Trophoblast cell (in vitro differentiated cells and primary cell): Measurements from ENCODE around the gene KIF25.

ENCODE experiments used
- DNase-seq, 2 donors: peaks; one replicate each; pipeline ENCODE4 v3.0.0-alpha.2; 2016
- H2AFZ ChIP-seq: 2 replicates; pipeline ENCODE4 v1.6.1; 2013; ENCODE audit warnings: low read length, moderate library complexity, mild to moderate bottlenecking; ENCODE audit not compliant: insufficient read depth, poor library complexity
- H2AK5ac ChIP-seq: 2 replicates; pipeline ENCODE4 v1.6.1; 2013; ENCODE audit warnings: mild to moderate bottlenecking, low read length
- H2BK120ac ChIP-seq: 2 replicates; pipeline ENCODE4 v1.6.1; 2013; ENCODE audit warnings: low read length, mild to moderate bottlenecking, moderate library complexity; ENCODE audit not compliant: insufficient read depth, poor library complexity
- H2BK12ac ChIP-seq: 2 replicates; pipeline ENCODE4 v1.6.1; 2013; ENCODE audit warnings: mild to moderate bottlenecking, low read length, moderate library complexity
- H2BK5ac ChIP-seq: 2 replicates; pipeline ENCODE4 v1.6.1; 2013; ENCODE audit warnings: low read length, low read depth, moderate library complexity, mild to moderate bottlenecking; ENCODE audit not compliant: poor library complexity
- H3K14ac ChIP-seq: 2 replicates; pipeline ENCODE4 v1.6.1; 2013; ENCODE audit warnings: mild to moderate bottlenecking, low read length
- H3K18ac ChIP-seq: 2 replicates; pipeline ENCODE4 v1.6.1; 2013; ENCODE audit warnings: mild to moderate bottlenecking, low read length
- H3K23ac ChIP-seq: 2 replicates; pipeline ENCODE4 v1.6.1; 2013; ENCODE audit warnings: low read length
- H3K27ac ChIP-seq: 2 replicates; pipeline ENCODE4 v1.5.1; 2013; ENCODE audit warnings: low read depth, mild to moderate bottlenecking, inconsistent platforms, low read length, moderate library complexity
- H3K27me3 ChIP-seq: 2 replicates; pipeline ENCODE4 v1.6.1; 2013; ENCODE audit warnings: inconsistent platforms, mild to moderate bottlenecking, low read length, moderate library complexity; ENCODE audit not compliant: insufficient read depth
- H3K36me3 ChIP-seq, 2 experiments: 1 replicate in 1 of 2; 2 replicates in 1 of 2; pipeline ENCODE4 v1.6.1; 2013; ENCODE audit warnings: low read length in 2 of 2, mild to moderate bottlenecking in 2 of 2, moderate library complexity in 1 of 2; ENCODE audit not compliant: insufficient read depth in 2 of 2, control insufficient read depth in 1 of 2
- H3K4ac ChIP-seq: 2 replicates; pipeline ENCODE4 v1.6.1; 2013; ENCODE audit warnings: low read depth, mild to moderate bottlenecking, low read length, moderate library complexity
- H3K4me1 ChIP-seq, 2 experiments: 1 replicate in 1 of 2; 2 replicates in 1 of 2; pipeline ENCODE4 v1.6.1; 2013; ENCODE audit warnings: low read length in 2 of 2, mild to moderate bottlenecking in 2 of 2, moderate library complexity in 1 of 2; ENCODE audit not compliant: insufficient read depth in 2 of 2, control insufficient read depth in 1 of 2
- H3K4me2 ChIP-seq: 2 replicates; pipeline ENCODE4 v1.6.1; 2013; ENCODE audit warnings: inconsistent platforms, mild to moderate bottlenecking, low read length, moderate library complexity
- H3K4me3 ChIP-seq: 2 replicates; pipeline ENCODE4 v1.5.1; 2013; ENCODE audit warnings: mild to moderate bottlenecking, low read depth, low read length, inconsistent platforms
- H3K79me1 ChIP-seq: one replicate; pipeline ENCODE4 v1.6.1; 2013; ENCODE audit warnings: low read length
- H3K79me2 ChIP-seq: 2 replicates; pipeline ENCODE4 v1.6.1; 2013; ENCODE audit warnings: low read length, mild to moderate bottlenecking; ENCODE audit not compliant: control insufficient read depth, insufficient read depth, poor library complexity
- H3K9ac ChIP-seq: 2 replicates; pipeline ENCODE4 v1.6.1; 2013; ENCODE audit warnings: mild to moderate bottlenecking, low read length
- H3K9me3 ChIP-seq: 2 replicates; pipeline ENCODE4 v1.6.1; 2013; ENCODE audit warnings: low read depth, mild to moderate bottlenecking, control low read depth, inconsistent platforms, low read length; ENCODE audit not compliant: insufficient read depth
- H4K12ac ChIP-seq: 2 replicates; pipeline ENCODE4 v1.6.1; 2013; ENCODE audit warnings: low read depth, mild to moderate bottlenecking, low read length, moderate library complexity
- H4K8ac ChIP-seq: 2 replicates; pipeline ENCODE4 v1.6.1; 2013; ENCODE audit warnings: low read depth, mild to moderate bottlenecking, low read length, moderate library complexity
- H4K91ac ChIP-seq: one replicate; pipeline ENCODE4 v1.6.1; 2013; ENCODE audit warnings: low read depth, mild to moderate bottlenecking, low read length, moderate library complexity
- WGBS: extraction: QIAGEN DNeasy Blood & Tissue Kit; methylation state at CpG from one replicate; pipeline ENCODE4 v1.1.7; 2013; ENCODE audit warnings: missing lambda C conversion rate; ENCODE audit not compliant: insufficient read length, insufficient coverage; ENCODE audit errors: extremely low coverage; 5-methylcytosine and 5-hydroxymethylcytosine counted together

KIF25 gene

GRCh38 chr6:167993169-167993568 is 4.3 kb upstream of the KIF25 start:
- H3K79me2 ChIP-seq, result no peaks in the 10 kb centered on the region
- no peak overlapping the region for H4K12ac ChIP-seq
- no peak overlapping the region for H3K18ac ChIP-seq
- no peak overlapping the region for H2AFZ ChIP-seq
- no peak for DNase-seq
- no CpG with 5 or more reads among the region's 16 CpGs for WGBS
- H3K4ac ChIP-seq, result no peak overlapping the region
- no peak overlapping the region for H2BK12ac ChIP-seq
- H3K4me1 ChIP-seq, result no peaks in the 10 kb centered on the region
- H3K36me3 ChIP-seq, result no peaks in the 10 kb centered on the region
- no peak overlapping the region for H3K4me2 ChIP-seq
- H2AK5ac ChIP-seq, result no peak overlapping the region
- H3K9ac ChIP-seq, result no peak overlapping the region
- no peak overlapping the region for H3K14ac ChIP-seq
- no peaks in the 10 kb centered on the region for H3K27me3 ChIP-seq
- H3K27ac ChIP-seq, result no peak overlapping the region
- H3K23ac ChIP-seq, result no peak overlapping the region
- no peak overlapping the region for H4K8ac ChIP-seq
- no peak overlapping the region for H2BK120ac ChIP-seq
- H4K91ac ChIP-seq, result no peak overlapping the region
- no peak overlapping the region for H3K4me3 ChIP-seq
- H2BK5ac ChIP-seq, result no peak overlapping the region
- H3K79me1 ChIP-seq, result no peaks in the 10 kb centered on the region
- H3K9me3 ChIP-seq, result peaks cover 2% of the 10 kb centered on the region

GRCh38 chr6:167993831-167994230 is 3.6 kb upstream of the KIF25 start:
- Histone ChIP-seq H3K9ac (no peak overlapping the region), H3K4me2 (no peak overlapping the region), H2BK120ac (no peak overlapping the region), H3K27me3 (no peaks in the 10 kb centered on the region), H2AFZ (no peak overlapping the region), H3K23ac (no peak overlapping the region), H4K8ac (no peak overlapping the region), H3K27ac (no peak overlapping the region), H3K4ac (no peak overlapping the region), H2AK5ac (no peak overlapping the region), H4K12ac (no peak overlapping the region), H3K79me1 (no peaks in the 10 kb centered on the region), H2BK12ac (no peak overlapping the region), H3K14ac (no peak overlapping the region), H3K36me3 (no peaks in the 10 kb centered on the region), H3K9me3 (peaks cover 2% of the 10 kb centered on the region), H3K4me1 (no peaks in the 10 kb centered on the region), H3K4me3 (no peak overlapping the region), H3K18ac (no peak overlapping the region), H4K91ac (no peak overlapping the region), H2BK5ac (no peak overlapping the region), H3K79me2 (no peaks in the 10 kb centered on the region)
- DNase-seq, result no peak
- no CpG with 5 or more reads among the region's 11 CpGs for WGBS

DNA sequence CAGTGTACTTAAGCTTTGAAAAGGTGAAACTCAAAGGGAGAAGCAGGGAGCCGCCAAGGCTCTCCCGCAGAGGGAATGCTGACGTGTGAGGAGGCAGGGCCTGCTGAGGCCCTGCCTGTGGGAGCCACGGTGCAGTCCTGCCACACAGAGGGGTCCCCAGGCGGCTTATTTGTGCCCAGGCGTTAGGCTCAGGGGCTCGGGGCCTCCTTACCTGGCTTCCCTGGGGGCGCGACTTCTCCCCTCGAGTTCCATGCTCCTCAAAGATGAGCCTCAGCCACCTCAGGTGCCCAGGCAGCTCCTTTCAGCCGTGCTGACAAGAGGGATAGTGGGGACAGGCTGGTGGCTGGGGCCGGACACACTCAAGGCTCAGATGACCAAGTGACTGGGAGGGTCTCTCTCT is 2.2 kb upstream of the KIF25 start:
- Histone ChIP-seq H3K4me3 (no peak overlapping the region), H3K14ac (no peak overlapping the region), H2AFZ (no peak overlapping the region), H3K27me3 (no peaks in the 10 kb centered on the region), H4K8ac (no peak overlapping the region), H3K79me2 (no peaks in the 10 kb centered on the region), H2BK5ac (no peak overlapping the region), H3K18ac (no peak overlapping the region), H3K9ac (no peak overlapping the region), H3K9me3 (peaks cover 2% of the 10 kb centered on the region), H2AK5ac (no peak overlapping the region), H3K79me1 (no peaks in the 10 kb centered on the region), H3K36me3 (no peaks in the 10 kb centered on the region), H4K91ac (no peak overlapping the region), H3K4me2 (no peak overlapping the region), H3K27ac (no peak overlapping the region), H3K4ac (no peak overlapping the region), H3K4me1 (no peaks in the 10 kb centered on the region), H2BK12ac (no peak overlapping the region), H4K12ac (no peak overlapping the region), H2BK120ac (no peak overlapping the region), H3K23ac (no peak overlapping the region)
- WGBS, result no CpG with 5 or more reads among the region's 12 CpGs
- DNase-seq, result no peak

GRCh38 chr6:167995731-167996151 is 1.7 kb upstream of the KIF25 start:
- Histone ChIP-seq H3K9me3 (peaks cover 2% of the 10 kb centered on the region), H3K14ac (no peak overlapping the region), H2BK12ac (no peak overlapping the region), H3K18ac (no peak overlapping the region), H4K8ac (no peak overlapping the region), H3K4ac (no peak overlapping the region), H3K79me1 (no peaks in the 10 kb centered on the region), H3K36me3 (no peaks in the 10 kb centered on the region), H3K27ac (no peak overlapping the region), H3K27me3 (no peaks in the 10 kb centered on the region), H2BK120ac (no peak overlapping the region), H4K12ac (no peak overlapping the region), H4K91ac (no peak overlapping the region), H3K4me2 (no peak overlapping the region), H2AFZ (no peak overlapping the region), H2BK5ac (no peak overlapping the region), H3K23ac (no peak overlapping the region), H2AK5ac (no peak overlapping the region), H3K9ac (no peak overlapping the region), H3K4me3 (no peak overlapping the region), H3K79me2 (no peaks in the 10 kb centered on the region), H3K4me1 (no peaks in the 10 kb centered on the region)
- no CpG with 5 or more reads among the region's 22 CpGs for WGBS
- no peak for DNase-seq
